Measurements from ENCODE around the gene RINT1. TPM values are rescaled to one million over a fixed set of nuclear protein-coding genes. Genes with fewer than 3 reads are reported as not detected.

Gene RINT1
- polyA plus RNA-seq, 1 of the 3 experiments (the other 2 are of a cell fraction), result 13.1 TPM

DNA sequence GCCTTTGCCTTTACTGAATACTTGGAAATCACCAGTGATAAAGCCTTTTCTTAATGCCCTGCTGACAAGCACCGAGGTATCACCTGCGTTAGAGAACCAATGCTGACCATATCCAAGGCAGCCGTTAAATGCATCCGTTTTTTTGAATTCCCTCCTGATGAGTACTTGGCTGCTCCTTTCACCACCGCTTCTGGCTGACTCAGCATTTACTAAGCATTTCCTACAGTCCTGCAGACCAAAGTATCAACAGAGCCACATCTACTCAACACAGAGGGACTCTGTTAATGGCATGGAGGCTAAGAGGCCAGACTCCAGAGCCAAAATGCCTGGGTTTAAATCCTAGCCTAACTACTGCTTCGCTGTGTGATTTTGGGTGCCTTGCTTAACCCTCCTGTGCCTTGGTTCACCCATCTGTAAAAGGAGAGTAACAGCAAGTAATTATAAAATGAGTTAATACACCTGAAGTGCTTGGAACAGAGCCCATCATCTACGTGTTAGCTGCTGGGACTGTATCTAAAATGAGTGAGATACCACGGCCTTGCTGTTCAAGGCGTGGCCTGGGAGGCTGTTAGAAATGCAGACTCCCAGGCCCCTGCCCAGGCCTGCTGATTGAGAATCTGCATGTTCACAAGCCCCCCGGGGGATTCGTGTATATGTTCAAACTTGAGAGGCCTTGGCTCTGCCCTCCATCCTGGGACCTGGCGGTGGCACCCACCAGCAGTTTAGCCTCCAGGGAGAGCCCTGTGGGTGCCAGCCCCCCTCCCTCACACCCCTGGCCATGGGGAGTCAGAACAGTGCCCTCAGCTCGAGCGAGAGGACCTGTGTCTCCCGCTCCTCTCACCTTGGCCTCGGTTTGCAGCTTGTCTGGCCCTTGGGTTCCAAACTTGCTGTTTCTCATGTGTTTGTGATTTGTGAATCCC is 80.1 kb downstream of the RINT1 start:
- Histone ChIP-seq H3K27me3 (ENCODE audit: insufficient read depth) (no peaks in the 10 kb centered on the region), H3K79me2 (ENCODE audit: insufficient read depth) (no peaks in the 10 kb centered on the region), H3F3A (replicated peaks; ENCODE audit: insufficient read depth) (no peaks in the 10 kb centered on the region), H3K9me2 (no peaks in the 10 kb centered on the region), H2AFZ (ENCODE audit: low read depth) (no peak overlapping the region), H3K4me2 (no peak overlapping the region), H4K20me1 (ENCODE audit: insufficient read depth) (no peaks in the 10 kb centered on the region), H3K4me1 (ENCODE audit: control insufficient read depth in 1 of 2, insufficient read depth in 2 of 2, low read depth in 1 of 2, low read length in 1 of 2) (peaks cover 0 to 5% of the 10 kb centered on the region in 2 experiments; a peak in 1 of 4 replicates), H3K9me3 (no peaks in the 10 kb centered on the region), H3K27ac (ENCODE audit: low read depth in 2 of 2, low read length in 1 of 2) (no peak overlapping the region), H3K4me3 (ENCODE audit: low read depth in 2 of 2, low read length in 1 of 2) (no peak overlapping the region), H3K9ac (no peak overlapping the region), H3K36me3 (replicated peaks in 1 of 2; ENCODE audit: control insufficient read depth in 1 of 2, insufficient read depth in 2 of 2, low read length in 1 of 2) (peaks cover 3 to 11% of the 10 kb centered on the region in 2 experiments)
- no peak for DNase-seq
- TF ChIP-seq RXRA (IDR thresholded peaks at IDR 0.05; ENCODE audit: borderline replicate concordance, low read depth) (no peak), MEF2A (IDR thresholded peaks at IDR 0.05; ENCODE audit: borderline replicate concordance, low read depth) (no peak), FOSL2 (IDR thresholded peaks at IDR 0.05; ENCODE audit: borderline replicate concordance, low read depth) (no peak), YY1 (IDR thresholded peaks at IDR 0.05; ENCODE audit: low read depth) (no peak), NRF1 (IDR thresholded peaks at IDR 0.05; ENCODE audit: low read depth, low read length) (no peak), RCOR1 (IDR thresholded peaks at IDR 0.05; ENCODE audit: low read length) (no peak)
- TF ChIP-seq, protein P1, sequence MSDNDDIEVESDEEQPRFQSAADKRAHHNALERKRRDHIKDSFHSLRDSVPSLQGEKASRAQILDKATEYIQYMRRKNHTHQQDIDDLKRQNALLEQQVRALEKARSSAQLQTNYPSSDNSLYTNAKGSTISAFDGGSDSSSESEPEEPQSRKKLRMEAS (IDR thresholded peaks at IDR 0.05; ENCODE audit: low read depth), result no peak
- TF ChIP-seq, protein P2, sequence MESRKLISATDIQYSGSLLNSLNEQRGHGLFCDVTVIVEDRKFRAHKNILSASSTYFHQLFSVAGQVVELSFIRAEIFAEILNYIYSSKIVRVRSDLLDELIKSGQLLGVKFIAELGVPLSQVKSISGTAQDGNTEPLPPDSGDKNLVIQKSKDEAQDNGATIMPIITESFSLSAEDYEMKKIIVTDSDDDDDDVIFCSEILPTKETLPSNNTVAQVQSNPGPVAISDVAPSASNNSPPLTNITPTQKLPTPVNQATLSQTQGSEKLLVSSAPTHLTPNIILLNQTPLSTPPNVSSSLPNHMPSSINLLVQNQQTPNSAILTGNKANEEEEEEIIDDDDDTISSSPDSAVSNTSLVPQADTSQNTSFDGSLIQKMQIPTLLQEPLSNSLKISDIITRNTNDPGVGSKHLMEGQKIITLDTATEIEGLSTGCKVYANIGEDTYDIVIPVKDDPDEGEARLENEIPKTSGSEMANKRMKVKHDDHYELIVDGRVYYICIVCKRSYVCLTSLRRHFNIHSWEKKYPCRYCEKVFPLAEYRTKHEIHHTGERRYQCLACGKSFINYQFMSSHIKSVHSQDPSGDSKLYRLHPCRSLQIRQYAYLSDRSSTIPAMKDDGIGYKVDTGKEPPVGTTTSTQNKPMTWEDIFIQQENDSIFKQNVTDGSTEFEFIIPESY (IDR thresholded peaks at IDR 0.05; ENCODE audit: borderline replicate concordance, low read depth), result no peak
- TF ChIP-seq, protein P3, sequence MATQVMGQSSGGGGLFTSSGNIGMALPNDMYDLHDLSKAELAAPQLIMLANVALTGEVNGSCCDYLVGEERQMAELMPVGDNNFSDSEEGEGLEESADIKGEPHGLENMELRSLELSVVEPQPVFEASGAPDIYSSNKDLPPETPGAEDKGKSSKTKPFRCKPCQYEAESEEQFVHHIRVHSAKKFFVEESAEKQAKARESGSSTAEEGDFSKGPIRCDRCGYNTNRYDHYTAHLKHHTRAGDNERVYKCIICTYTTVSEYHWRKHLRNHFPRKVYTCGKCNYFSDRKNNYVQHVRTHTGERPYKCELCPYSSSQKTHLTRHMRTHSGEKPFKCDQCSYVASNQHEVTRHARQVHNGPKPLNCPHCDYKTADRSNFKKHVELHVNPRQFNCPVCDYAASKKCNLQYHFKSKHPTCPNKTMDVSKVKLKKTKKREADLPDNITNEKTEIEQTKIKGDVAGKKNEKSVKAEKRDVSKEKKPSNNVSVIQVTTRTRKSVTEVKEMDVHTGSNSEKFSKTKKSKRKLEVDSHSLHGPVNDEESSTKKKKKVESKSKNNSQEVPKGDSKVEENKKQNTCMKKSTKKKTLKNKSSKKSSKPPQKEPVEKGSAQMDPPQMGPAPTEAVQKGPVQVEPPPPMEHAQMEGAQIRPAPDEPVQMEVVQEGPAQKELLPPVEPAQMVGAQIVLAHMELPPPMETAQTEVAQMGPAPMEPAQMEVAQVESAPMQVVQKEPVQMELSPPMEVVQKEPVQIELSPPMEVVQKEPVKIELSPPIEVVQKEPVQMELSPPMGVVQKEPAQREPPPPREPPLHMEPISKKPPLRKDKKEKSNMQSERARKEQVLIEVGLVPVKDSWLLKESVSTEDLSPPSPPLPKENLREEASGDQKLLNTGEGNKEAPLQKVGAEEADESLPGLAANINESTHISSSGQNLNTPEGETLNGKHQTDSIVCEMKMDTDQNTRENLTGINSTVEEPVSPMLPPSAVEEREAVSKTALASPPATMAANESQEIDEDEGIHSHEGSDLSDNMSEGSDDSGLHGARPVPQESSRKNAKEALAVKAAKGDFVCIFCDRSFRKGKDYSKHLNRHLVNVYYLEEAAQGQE (IDR thresholded peaks at IDR 0.05; ENCODE audit: low read depth, low read length), result no peak
- TF ChIP-seq, protein P4, sequence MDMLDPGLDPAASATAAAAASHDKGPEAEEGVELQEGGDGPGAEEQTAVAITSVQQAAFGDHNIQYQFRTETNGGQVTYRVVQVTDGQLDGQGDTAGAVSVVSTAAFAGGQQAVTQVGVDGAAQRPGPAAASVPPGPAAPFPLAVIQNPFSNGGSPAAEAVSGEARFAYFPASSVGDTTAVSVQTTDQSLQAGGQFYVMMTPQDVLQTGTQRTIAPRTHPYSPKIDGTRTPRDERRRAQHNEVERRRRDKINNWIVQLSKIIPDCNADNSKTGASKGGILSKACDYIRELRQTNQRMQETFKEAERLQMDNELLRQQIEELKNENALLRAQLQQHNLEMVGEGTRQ (IDR thresholded peaks at IDR 0.05; ENCODE audit: borderline replicate concordance, low read depth, low read length), result no peak
- CTCF ChIA-PET, result interaction anchor here (1.3 to 1.9 kb wide), 2 partner anchors 14 to 23 kb away, joined by 3 to 8 read pairs; no protein-coding TSS in a partner anchor
- POLR2A ChIA-PET, result no interaction called here
- WGBS (ENCODE audit: low lambda C conversion rate), result 88% methylated on average over 10 of the region's 16 CpGs
